NCI-H226 (cell line): ENCODE data around the gene MCOLN1.
A peak's percentile ranks its signal among the peaks of the same experiment; 100 is the strongest.
"Not testable (repeated sequence)": the region's sequence is repeated elsewhere in the genome, so short reads cannot be mapped to it uniquely, and the experiment has no call there.

Source experiments
- DNase-seq: peaks from one replicate; pipeline ENCODE4 v3.0.0-alpha.2; 2015

Gene MCOLN1

DNA sequence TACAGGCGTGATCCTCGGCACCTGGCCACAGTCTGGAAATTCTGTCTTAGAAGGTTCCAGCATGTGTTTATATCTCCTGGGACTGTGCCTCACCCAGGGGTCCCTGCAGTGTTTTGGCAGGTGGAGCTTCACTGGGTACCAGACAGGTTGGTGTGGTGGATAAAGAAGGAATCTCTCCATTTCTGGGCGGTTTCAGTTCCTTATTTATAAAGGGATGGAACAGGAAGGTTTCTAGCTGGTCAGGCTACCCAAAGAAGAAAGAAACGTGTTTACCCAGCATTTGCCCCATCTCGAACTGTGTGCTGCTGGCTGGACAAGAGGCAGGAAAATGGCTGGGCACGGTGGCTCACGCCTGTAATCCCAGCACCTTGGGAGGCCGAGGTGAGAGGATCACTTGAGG lies 22.9 kb downstream of the MCOLN1 start:
- DNase-seq: no peak

DNA sequence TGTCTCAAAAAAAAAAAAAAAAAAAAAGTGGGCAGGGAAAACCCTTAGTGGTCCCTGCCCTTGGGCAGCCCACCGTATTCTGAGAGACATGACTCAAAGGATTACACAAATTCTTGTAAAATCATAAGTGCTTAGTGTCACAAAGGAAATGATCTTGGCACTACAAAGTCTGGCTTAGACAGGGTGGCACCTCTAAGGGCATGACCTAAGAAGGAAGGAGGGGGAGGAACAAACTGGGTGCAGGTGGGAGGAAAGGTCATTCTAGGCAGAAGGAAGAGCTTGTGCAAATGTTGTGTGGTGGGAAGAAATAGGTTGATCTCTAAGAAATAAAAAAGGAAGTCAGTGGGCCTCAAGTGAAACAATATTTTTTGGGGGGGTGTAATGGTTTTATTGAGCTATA lies 23.5 kb downstream of the MCOLN1 start:
- no peak for DNase-seq

DNA sequence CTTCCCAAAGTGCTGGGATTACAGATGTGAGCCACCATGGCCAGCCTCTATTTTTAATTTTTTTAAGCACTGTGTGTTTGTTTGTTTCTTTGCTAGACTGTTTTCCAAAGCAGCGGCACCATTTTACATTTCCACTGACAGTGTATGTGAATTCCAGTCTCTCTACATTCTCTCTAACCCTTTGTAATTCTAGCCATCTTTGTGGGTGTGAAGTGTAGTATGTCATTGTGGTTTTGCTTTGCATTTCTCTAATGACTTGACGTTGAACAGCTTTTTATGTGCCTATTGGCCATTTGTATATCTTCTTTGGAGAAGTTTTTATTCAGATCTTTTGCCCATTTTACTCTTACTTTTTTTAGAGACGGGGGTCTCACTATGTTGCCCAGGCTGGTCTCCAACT lies 24.7 kb downstream of the MCOLN1 start:
- no peak for DNase-seq

DNA sequence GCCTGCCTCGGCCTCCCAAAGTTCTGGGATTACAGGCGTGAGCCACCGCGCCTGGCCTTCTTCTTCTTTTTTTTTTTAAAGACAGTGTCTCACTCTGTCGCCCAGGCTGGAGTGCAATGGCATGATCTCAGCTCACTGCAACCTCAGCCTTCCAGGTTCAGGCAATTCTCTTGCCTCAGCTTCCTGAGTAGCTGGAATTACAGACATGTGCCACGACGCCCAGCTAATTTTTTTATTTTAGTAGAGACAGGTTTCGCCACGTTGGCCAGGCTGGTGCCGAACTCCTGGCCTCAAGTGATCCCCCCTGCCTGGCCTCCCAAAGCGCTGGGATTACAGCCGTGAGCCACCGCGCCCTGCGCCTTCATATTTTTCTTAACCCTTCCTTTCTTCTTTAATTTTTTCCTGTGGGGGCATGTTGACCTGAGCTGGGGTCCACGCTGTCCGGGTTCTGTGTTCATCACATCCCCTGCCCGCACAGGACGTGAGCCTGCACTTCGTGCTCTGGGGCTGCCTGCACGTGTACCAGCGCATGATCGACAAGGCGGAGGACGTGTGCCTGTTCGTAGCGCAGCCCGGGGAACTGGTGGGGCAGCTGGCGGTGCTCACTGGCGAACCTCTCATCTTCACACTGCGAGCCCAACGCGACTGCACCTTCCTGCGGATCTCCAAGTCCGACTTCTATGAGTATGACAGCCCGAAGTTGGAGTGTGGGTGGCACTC lies 27.2 kb downstream of the MCOLN1 start:
- DNase-seq: no peak

DNA sequence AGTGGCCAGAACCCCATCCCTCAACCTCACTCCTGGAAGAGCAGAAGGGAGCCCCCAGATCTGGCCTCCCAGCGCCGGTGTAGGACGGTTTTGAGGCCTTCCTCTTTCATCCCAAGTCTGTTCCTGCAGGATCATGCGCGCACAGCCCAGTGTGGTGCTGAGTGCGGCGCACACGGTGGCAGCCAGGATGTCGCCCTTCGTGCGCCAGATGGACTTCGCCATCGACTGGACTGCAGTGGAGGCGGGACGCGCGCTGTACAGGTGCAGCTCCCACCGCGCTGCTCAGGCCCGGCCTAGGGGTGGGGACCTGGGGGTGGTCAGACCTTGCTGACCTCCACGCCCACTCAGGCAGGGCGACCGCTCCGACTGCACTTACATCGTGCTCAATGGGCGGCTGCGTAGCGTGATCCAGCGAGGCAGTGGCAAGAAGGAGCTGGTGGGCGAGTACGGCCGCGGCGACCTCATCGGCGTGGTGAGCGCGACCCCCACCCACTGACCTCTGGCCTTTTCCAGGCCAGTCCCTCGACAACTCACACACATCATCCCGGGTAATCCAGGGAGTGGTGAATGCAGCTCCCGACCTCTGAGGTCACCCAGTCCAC lies 27.8 kb downstream of the MCOLN1 start:
- DNase-seq: no peak

DNA sequence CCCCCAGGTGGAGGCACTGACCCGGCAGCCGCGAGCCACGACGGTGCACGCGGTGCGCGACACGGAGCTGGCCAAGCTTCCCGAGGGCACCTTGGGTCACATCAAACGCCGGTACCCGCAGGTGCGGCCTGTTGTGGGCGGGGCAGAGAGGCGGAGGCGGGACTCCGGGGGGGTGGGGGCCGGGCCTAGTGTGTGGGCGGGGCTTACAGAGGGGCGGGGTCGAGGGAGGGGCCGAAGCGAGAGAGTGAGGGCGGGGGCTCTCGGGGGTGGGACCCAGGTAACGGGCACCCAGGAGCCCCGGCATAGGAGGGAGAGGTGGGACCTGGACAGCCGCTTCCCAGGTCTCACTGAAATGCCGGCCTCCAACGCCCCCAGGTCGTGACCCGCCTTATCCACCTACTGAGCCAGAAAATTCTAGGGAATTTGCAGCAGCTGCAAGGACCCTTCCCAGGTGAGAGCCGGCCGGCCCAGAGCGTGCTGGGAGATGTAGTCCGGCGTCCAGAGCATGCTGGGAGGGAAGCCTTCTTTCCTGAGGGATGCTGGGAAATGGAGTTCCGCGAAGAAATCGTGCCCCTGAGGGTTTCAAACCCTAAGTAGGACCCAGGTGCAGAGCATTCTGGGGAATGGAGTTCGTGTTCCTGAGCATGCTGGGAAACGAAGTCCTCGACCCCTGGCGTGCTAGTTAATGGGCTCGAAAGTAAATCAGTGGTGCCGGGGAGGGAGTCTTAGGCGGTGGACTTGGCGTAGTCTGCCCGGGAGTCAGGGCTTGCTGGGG lies 28.8 kb downstream of the MCOLN1 start:
- no peak for DNase-seq

DNA sequence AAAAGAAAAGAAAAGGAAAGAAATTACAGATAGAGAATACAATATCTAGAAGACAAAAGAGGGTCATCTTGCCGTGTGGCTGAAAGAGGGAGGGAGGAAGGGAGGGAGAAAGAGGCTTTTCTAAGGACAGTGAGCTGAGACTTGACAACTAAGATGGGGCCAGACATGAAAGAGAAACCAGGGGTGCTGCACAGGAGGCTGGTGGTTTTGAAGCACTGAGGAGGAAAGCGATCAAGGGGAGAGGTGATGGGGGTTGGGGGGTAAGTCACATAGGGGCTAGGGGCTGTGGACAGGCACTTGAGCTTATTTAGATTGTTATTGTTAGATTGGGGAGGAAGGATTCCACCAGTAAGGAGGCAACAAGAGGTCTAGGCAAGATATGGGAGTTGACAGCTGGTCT lies 30.4 kb downstream of the MCOLN1 start:
- no peak for DNase-seq

DNA sequence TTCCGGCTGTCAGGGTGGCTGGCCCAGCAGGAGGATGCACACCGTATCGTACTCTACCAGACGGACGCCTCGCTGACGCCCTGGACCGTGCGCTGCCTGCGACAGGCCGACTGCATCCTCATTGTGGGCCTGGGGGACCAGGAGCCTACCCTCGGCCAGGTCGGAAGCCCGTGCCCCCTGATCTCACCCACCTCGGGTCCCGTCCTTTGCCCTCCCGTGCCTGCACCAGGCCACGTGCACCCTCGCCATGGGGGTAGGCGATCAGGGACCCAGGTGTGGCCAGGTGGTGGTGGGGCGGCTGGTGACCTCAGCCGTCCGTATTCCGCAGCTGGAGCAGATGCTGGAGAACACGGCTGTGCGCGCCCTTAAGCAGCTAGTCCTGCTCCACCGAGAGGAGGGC lies 32.1 kb downstream of the MCOLN1 start:
- DNase-seq: no peak

DNA sequence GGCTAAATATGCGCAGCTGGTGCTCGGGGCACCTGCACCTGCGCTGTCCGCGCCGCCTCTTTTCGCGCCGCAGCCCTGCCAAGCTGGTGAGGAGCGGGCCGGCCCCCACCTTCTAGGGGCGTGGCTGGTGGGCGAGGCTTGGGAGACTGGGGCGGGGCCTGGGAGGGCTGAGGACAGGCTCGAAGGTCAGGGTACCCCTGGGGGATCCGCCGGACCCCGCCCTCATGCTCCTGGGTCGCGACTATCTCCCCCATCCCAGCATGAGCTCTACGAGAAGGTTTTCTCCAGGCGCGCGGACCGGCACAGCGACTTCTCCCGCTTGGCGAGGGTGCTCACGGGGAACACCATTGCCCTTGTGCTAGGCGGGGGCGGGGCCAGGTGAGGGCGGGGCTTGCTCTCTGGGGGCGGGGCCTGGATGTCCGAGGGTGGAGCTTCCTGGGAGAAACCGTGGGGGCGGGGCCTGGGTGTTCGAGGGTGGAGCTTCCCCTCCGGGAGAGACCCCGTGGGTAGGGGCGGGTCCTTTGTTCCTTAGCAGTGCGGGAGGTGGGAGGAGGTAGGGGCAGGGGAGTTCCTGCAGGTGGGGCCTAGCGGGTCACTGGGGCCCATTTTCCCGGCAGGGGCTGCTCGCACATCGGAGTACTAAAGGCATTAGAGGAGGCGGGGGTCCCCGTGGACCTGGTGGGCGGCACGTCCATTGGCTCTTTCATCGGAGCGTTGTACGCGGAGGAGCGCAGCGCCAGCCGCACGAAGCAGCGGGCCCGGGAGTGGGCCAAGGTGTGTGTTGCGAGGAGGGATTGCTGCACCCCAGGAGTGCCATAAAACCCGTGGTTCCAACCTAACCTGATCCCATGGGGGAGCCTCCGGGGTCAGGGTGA lies 32.8 kb downstream of the MCOLN1 start:
- DNase-seq: no peak

DNA sequence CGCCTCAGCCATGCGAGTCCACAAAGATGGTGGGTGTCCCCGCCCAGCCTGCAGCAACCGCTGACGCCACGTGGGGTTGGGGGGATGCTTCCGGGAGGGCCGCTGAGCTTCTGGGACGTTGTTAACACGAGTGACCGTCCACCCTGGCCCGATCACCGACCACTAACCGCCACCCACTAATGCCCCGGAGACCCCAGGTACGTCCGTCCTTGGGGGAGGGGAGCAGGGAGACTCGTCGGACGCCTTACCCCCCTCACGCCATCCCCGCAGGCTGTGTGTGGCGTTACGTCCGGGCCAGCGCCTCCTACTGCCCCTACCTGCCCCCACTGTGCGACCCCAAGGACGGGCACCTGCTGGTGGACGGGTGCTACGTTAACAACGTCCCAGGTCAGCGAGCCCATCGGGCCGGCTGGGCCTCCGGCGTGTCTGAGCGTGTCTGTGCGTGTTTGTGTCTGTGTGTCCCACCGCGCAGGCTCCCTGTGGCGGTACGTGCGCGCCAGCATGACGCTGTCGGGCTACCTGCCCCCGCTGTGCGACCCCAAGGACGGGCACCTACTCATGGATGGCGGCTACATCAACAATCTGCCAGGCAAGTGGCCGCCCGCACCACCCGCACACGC lies 34.4 kb downstream of the MCOLN1 start:
- no peak for DNase-seq

DNA sequence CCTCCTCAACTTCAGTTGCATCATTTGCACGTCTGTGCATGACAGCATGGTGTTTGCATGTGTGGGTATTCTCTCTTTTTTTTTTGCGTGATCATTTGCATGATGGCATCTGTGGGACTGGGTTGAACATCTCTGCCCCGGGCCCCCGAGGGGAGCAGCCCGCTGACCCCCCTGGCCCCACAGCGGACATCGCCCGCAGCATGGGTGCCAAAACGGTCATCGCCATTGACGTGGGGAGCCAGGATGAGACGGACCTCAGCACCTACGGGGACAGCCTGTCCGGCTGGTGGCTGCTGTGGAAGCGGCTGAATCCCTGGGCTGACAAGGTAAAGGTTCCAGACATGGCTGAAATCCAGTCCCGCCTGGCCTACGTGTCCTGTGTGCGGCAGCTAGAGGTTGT lies 36.2 kb downstream of the MCOLN1 start:
- DNase-seq: no peak

DNA sequence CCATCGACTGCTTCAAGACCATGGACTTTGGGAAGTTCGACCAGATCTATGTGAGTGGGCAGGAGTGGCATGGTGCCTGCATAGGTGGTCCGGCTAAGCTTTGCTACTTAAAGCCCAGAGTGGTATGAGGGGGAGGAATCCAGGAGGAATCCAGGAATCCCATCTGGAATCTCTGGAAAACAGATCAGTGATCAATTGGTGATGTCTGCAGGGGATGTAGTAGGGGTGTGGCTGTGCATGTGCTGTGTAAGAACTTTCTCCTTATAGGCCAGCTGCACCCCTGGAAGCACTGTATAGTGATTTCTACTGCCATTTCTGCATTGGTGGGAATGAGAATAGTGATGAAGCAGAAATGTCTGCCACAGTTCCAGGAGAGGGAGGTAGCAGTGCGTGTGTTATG lies 36.7 kb downstream of the MCOLN1 start:
- DNase-seq: no peak

DNA sequence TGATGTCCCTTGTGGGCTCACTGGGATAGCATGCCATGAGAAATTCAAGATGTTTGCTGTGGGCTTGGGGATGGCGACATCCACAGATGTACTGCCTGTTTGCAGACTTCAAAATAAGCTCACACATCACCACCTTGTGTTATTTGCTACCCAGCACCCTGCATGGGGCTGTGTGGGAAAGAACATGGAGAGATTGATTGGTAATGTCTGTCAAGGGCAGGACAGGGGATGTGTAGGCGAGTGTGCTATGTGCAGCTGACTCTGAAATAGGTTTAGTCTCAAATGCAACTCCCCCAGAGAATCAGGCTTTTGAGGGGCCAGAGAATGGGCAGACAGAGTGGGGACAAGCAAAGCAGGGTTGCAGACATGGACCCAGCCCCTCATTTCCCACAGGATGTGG lies 37.8 kb downstream of the MCOLN1 start:
- no peak for DNase-seq

DNA sequence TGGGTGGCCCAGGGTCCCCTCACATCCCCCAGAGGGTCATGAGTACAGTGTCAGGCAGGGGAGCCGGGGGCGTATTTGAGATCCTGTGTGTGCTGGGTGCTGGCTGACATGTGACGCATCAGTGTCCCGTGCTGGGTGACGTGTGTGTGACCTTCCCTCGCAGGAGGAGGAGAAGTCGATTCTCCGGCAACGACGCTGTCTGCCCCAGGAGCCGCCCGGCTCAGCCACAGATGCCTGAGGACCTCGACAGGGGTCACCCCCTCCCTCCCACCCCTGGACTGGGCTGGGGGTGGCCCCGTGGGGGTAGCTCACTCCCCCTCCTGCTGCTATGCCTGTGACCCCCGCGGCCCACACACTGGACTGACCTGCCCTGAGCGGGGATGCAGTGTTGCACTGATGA lies 38.9 kb downstream of the MCOLN1 start:
- no peak for DNase-seq

DNA sequence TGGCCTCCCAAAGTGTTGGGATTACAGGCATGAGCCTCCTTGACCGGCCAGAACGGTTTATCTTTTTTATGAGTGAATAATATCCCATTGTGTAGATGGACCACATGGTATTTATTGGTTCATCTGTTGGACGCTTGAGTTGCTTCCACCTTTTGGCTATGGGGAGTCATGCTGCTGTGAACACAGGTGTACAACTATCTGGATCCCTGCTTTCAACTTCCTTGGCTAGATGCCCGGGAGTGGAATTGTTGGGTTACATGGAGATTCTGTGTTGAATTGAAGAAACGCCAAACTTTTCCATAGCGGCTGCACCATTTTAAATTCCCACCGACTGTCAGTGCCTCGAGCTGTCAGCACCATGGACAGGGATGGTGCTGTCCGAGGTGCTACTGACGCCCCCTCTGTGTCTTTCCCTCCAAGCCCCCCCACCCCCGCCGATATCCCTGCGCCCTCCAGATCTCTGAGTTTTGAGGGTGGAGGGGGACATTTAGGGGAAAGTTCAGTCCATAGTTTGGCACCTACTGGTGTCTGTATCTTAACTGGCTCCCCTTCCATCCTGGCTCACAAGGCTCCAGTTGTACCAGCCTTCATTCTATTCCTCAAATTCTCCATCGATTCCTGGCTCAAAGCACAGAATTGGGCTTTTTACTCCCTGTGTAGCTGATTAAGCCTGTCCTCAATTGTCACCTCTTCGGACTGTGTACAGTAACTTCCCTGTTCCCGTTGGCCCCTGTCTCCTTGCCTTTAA lies 40.4 kb downstream of the MCOLN1 start:
- DNase-seq: no peak

DNA sequence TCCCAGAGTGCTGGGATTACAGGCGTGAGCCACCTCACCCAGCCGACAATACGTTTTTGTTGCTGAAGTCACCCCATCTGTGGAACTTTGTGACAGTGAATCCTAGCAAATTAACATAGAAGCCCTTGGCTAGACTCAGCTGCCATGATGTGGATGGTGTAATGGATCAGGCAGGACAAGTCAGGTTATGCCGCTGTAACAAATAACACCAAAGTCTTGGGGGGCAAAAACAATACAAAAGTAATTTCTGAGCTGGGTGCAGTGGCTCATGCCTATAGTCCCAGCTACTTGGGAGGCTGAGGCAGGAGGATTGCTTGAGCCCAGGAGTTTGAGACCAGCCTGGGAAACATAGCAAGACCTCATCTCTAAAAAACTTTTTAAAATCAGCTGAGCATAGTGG lies 42.4 kb downstream of the MCOLN1 start:
- DNase-seq: no peak

DNA sequence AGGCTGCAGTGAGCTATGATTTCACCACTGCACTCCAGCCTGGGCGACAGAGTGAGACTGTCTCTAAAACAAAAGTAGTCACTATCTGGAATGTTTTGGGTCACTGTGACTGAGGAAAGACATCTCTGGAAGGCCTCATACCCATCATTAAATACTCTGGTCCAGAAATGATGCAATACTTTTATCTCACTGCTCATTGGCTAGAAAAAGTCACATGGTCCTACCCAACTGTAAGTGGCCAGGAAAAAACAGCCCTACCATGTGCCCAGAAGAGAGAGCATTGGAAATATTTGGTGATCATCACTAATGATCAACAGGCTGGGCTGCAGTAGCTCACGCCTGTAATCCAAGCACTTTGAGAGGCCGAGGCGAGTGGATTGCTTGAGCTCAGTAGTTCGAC lies 42.9 kb downstream of the MCOLN1 start:
- DNase-seq: no peak

DNA sequence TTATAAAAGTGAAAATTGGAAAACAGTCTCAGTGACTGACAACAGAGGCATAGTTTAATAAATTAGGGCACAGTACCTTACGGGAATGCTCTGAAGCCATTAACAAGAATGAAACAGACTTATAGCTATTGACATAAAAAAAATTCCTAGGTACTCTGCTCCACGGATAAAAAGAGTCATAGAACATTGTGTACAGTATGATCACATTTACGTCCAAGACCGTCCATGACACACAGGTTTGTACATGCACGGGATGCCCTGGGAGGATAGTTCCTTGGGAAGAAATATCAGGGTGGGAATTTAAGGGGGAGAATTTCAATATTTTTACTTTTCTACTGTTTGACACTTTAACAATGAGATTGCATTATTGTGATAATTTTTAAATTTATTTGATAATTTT lies 48.3 kb downstream of the MCOLN1 start:
- no peak for DNase-seq

DNA sequence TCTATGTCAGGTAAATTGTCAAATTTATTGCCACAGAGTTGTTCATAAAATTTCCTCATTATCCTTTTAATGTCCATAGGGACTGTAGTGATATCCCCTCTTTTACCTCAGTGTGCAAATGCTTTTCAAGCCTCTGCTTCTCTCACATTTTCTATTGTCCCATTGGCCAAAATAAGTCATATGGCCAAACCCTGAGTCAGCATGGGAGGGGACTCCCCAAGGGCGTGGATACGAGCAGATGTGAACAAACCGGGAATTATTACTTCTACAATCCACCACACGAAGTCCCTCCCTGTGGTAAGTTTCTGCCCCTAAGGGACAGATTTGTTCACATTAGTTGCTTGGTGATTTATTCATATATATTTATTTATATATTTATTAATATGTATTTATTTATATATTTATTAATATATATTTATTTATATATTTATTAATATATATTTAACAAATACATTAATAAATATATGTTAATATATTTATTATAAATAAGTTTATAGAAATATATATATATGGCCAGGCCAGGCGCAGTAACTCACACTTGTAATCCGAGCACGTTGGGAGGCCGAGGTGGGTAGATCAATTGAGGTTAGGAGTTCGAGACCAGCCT lies 53.1 kb downstream of the MCOLN1 start:
- DNase-seq: peak; percentile 24

DNA sequence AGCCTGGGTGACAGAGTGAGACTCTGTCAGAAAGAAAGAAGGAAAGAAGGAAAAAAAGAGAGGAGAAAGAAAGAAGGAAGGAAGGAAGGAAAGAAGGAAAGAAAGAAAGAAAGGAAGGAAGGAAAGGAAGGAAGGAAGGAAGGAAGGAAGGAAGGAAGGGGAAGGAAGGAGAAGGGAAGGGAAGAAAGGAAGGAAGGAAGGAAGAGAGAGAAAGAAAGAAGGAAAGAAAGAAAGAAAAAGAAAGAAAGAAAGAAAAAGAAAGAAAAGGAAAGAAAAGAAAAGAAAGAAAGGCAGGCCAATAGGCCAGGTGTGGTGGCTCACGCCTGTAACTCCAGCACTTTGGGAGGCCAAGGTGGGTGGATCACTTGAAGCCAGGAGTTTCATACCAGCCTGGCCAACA lies 55.0 kb downstream of the MCOLN1 start:
- not testable (repeated sequence) for DNase-seq

DNA sequence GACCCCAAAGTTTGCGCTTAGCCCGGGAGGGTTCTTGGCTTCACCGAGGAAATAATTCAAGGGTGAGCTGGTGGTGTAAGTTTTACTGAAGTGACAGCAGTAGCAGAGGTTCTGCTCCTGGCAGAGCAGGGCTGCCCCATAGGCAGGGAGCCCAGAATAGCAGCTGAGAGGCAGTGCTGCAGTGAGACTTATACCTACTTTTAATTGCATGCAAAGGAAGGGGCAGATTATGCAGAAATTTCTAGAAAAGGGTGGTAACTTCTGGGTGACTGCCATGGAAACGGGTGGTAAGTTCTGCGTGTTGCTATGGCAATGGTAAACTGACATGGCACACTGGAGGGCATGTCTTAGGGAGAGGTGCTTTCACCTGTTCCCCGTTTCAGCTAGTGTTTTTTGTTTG lies 55.7 kb downstream of the MCOLN1 start:
- DNase-seq: no peak

DNA sequence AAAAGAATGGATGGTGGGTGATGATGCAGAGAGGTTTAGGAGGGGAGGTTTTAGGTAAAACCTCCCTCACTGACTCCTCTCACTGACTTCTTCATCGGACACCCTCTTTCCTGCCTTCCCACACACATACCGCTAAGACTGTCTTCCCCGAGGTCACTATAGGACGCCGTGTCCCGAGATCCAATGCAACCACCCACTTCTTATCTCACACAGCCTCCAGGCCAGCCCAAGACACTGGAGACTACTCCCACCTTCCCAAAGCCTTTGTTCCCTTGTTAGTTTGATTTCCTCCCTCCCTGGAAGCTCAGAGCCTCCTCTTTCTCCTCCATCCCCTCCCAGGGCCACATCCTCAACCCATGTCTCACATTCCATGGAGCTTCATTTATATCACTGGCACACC lies 56.8 kb downstream of the MCOLN1 start:
- DNase-seq: no peak
